Heart left ventricle (tissue), 16 donors: ENCODE measurements around the gene CPA1. TPM values are rescaled to one million over a fixed set of nuclear protein-coding genes. Genes with fewer than 3 reads are reported as not detected.

ENCODE experiments used
- ATAC-seq, 4 donors: fragments of 200-7000 bp; cut with Tn5 transposase; one replicate each; pipeline ENCODE4 v1.9.1; 2020 to 2022; ENCODE audit warnings: moderate library complexity in 4 of 4, mild to moderate bottlenecking in 3 of 4, moderate number of reproducible peaks in 1 of 4
- DNase-seq, 5 donors: peaks; one replicate each; pipeline ENCODE4 v3.0.0-alpha.2; 2020
- H3K27ac ChIP-seq, 12 donors: fragments of 200-600 bp; sonication (generic) in 4 of 12; one replicate each; pipeline versions ENCODE4 v1.5.0 to v1.8.0; 2016 to 2022; ENCODE audit warnings: mild to moderate bottlenecking in 2 of 12
- H3K27me3 ChIP-seq, 9 donors: fragments of 200-600 bp; sonication (generic) in 2 of 9; one replicate each; pipeline versions ENCODE4 v1.5.1 to v1.8.0; 2016 to 2022; ENCODE audit warnings: mild to moderate bottlenecking in 3 of 9
- H3K36me3 ChIP-seq, 9 donors: fragments of 200-600 bp; sonication (generic) in 2 of 9; one replicate each; pipeline versions ENCODE4 v1.5.0 to v1.8.0; 2018 to 2022; ENCODE audit warnings: mild to moderate bottlenecking in 2 of 9
- H3K4me1 ChIP-seq, 12 donors: fragments of 200-600 bp; sonication (generic) in 4 of 12; one replicate each; pipeline versions ENCODE4 v1.5.0 to v1.8.0; 2016 to 2022; ENCODE audit warnings: mild to moderate bottlenecking in 3 of 12
- H3K4me3 ChIP-seq, 12 donors: fragments of 200-600 bp; sonication (generic) in 4 of 12; one replicate each; pipeline versions ENCODE4 v1.5.0 to v1.8.0; 2017 to 2022; ENCODE audit warnings: mild to moderate bottlenecking in 9 of 12, moderate library complexity in 4 of 12
- H3K9me3 ChIP-seq, 12 donors: fragments of 200-600 bp; sonication (generic) in 4 of 12; one replicate each; pipeline versions ENCODE4 v1.5.0 to v1.8.0; 2016 to 2022; ENCODE audit warnings: mild to moderate bottlenecking in 1 of 12
- CTCF ChIP-seq, 12 donors: fragments of 200-600 bp; sonication (generic) in 4 of 12; IDR thresholded peaks; one replicate each; pipeline versions ENCODE4 v1.5.0 to v1.8.0; 2018 to 2022; ENCODE audit warnings: antibody characterized with exemption in 12 of 12, mild to moderate bottlenecking in 5 of 12
- POLR2A ChIP-seq, 2 donors: fragments of 450-650 bp; IDR thresholded peaks; one replicate each; pipeline ENCODE4 v1.6.1; 2017; ENCODE audit warnings: antibody characterized with exemption in 2 of 2, mild to moderate bottlenecking in 2 of 2, moderate library complexity in 2 of 2
- WGBS, 4 donors: extraction: QIAGEN DNeasy Blood & Tissue Kit in 2 of 4; methylation state at CpG; one replicate each; pipeline versions ENCODE4 v1.1.5 to v1.1.7; 2013 to 2018; 5-methylcytosine and 5-hydroxymethylcytosine counted together
- intact Hi-C, 10 donors: fragments of 100-400 bp; cut with DNase I; formaldehyde crosslinking; loops; one replicate each; pipeline versions ENCODE4 v1.11.1 to v1.14.2; 2022
- polyA plus RNA-seq, 2 donors: library from polyadenylated mRNA; stranded (reverse); fragments of 200-250 nt; gene quantifications; one replicate each; pipeline ENCODE4 v1.2.3, GENCODE V29; 2013
- total RNA-seq, 9 donors: library from RNA; depleted of rRNA in 2 of 9; stranded (reverse); fragments of >200 nt in 2 of 9; fragmentation: NEBNext Ultra II Directional in 3 of 9; extraction: Animal tissue kit (Norgen Biotek cat#: 25700) in 3 of 9; gene quantifications; one replicate each; pipeline versions ENCODE4 v1.1.0 to v1.2.4, GENCODE V29; 2016 to 2023
- donor health status: ischemic (EF 13 %, LVEDD 7.1; RV severe dilation, severe dysfunction).
- donor health status: healthy with polysubstance abuse.
- donor health status: DM: no; HTN: yes; CAD: no.
- donor health status: DM: no; HTN: no; CAD: no.
- donor health status: ischemic (EF 25% LVEDD 6.9; RV normal size, moderate dysfunction).
- donor health status: ischemic (EF 25% LVEDD 5.7; RV mildly dilated, moderate dysfunction).
- donor health status: healthy.
- donor health status: DM: yes; HTN: yes; CAD: no.
- donor health status: ischemic (EF 35%, LVEDD 5.7; RV mildly dilated, moderate dysfunction).
- donor health status: nonischemic (EF 11% LVEDD 7.7; RV severe dilation, severe dysfunction).
- donor health status: DM: yes; HTN: yes; CAD: no.
- donor health status: PGD.
- donor health status: ischemic (EF 29% LVEDD 5.4; RV normal size, mild dysfunction).
- donor health status: nonischemic (EF 23%, LVEDD 6.1; RV moderate dilation, normal function).

The CPA1 gene
- total and polyA plus RNA-seq, 11 donors = 0.29 to 3.8 (median 3.0) TPM; not detected in 5

GRCh38 chr7:130430115-130430514, 49.8 kb downstream of the CPA1 start:
- ATAC-seq = no peak
- WGBS, 4 donors = 31 to 43% (median 35%) methylated on average over 1 of the region's 1 CpG

DNA sequence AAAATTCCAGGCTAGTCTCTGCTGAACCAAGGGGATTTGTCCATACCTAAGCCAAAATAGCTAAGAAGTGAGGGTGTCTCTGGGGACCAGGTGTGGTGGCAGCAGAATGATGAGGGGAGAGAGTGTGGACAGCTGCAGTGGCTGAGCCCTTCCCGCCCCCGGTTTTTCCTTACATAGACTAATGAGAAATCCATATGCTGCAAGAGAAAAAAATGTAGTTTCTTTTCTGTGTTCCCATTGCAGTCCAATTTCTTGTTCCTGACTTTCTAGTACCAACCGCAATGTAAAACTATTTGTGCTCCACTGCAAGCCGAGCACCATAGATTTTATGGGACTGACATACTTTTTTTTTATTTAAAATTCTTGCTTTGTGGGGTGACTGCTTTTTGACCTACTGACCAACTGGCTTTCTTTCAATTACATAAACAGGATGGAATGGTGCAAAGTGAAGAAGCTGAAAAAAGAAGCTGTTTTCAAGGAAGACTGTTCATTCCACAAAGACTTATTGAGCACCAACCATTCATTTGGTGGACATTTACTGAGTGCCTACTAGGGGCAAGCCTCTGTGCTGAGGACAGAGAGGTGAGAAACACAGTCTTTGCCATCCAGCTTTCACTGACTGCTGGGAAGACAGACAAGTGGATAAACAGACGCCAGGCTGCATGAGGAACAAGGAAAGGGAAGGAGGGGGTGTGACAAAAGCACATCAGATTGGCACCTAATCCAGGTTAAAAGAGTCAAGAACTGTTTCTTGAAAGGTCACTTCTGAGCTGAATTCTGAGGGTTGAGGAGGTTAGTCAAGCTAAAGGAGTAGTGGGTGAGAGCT, 50.8 kb downstream of the CPA1 start:
- H3K36me3 ChIP-seq = no peaks in the 10 kb centered on the region
- DNase-seq (peak in 3 of 5 donors; percentile 34 to 55 (median 35)), ATAC-seq (peak in 3 of 4 donors; percentile 13 to 86 (median 71))
- H3K4me1 ChIP-seq = peaks cover 0 to 42% (median 13%) of the 10 kb centered on the region in 12 donors
- peak overlapping the region in 10 of 12 donors; percentile 7 to 42 (median 16) for H3K4me3 ChIP-seq
- TF ChIP-seq POLR2A (IDR thresholded peaks at IDR 0.05) = no peak
- TF ChIP-seq CTCF (IDR thresholded peaks at IDR 0.05) = no peak
- no peaks in the 10 kb centered on the region for H3K27me3 ChIP-seq
- intact Hi-C loops = loop anchor here in 1 of 10 donors (5.0 kb wide), 1 partner anchor 236 kb away; the partner anchor contains the start of gene COPG2
- 33 to 49% (median 36%) methylated on average over 5 of the region's 5 CpGs for whole genome bisulfite sequencing, 4 donors
- H3K27ac ChIP-seq = peak overlapping the region; percentile 11 to 61 (median 41)
- H3K9me3 ChIP-seq = no peaks in the 10 kb centered on the region

More at GRCh38 chr7:130430115-130430514, 49.8 kb downstream of the CPA1 start:
- Histone ChIP-seq H3K36me3 (no peaks in the 10 kb centered on the region), H3K27me3 (no peaks in the 10 kb centered on the region), H3K9me3 (no peaks in the 10 kb centered on the region), H3K27ac (peak overlapping the region in 11 of 12 donors; percentile 11 to 61 (median 41)), H3K4me1 (peaks cover 0 to 39% (median 13%) of the 10 kb centered on the region in 12 donors), H3K4me3 (peak overlapping the region in 8 of 12 donors; percentile 7 to 42 (median 21))
- DNase-seq = no peak
- intact Hi-C loops = loop anchor here in 1 of 10 donors (5.0 kb wide), 1 partner anchor 237 kb away; the partner anchor contains the start of gene COPG2
- TF ChIP-seq CTCF (IDR thresholded peaks at IDR 0.05) = no peak
- TF ChIP-seq POLR2A (IDR thresholded peaks at IDR 0.05) = no peak

DNA sequence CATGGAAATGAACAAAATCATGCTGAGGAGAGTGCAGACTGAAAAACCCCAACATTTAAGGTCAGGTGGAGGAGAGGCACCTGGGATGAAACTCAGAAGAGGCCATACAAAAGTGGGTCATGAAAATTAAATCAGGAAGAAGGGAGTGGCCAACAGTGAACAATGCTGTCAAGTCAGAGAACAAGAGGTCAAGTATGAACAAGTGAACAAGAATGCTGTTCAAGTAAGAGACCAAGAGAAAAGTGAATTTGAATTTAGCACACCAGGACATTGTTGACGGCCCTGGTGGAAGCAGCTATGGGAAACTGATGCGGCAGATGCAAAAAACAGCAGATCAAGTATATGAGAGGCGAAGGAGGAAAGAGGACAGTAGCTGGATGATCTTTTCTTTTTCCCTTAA, 52.6 kb downstream of the CPA1 start:
- DNase-seq (no peak), ATAC-seq (no peak)
- Histone ChIP-seq H3K36me3 (no peaks in the 10 kb centered on the region), H3K27me3 (no peaks in the 10 kb centered on the region), H3K27ac (no peak overlapping the region), H3K4me1 (peaks cover 0 to 42% (median 13%) of the 10 kb centered on the region in 12 donors), H3K9me3 (no peaks in the 10 kb centered on the region), H3K4me3 (no peak overlapping the region)
- no peak for TF ChIP-seq POLR2A (IDR thresholded peaks at IDR 0.05)
- no peak for TF ChIP-seq CTCF (IDR thresholded peaks at IDR 0.05)
- WGBS, 4 donors = 53 to 75% (median 63%) methylated on average over 3 of the region's 3 CpGs
- intact Hi-C loops = loop anchor here in 1 of 10 donors (5.0 kb wide), 1 partner anchor 234 kb away; the partner anchor contains the start of gene COPG2

GRCh38 chr7:130433301-130433700, 53.0 kb downstream of the CPA1 start:
- no peaks in the 10 kb centered on the region for H3K27me3 ChIP-seq
- H3K9me3 ChIP-seq = no peaks in the 10 kb centered on the region
- WGBS, 4 donors = 84 to 97% (median 90%) methylated on average over 1 of the region's 1 CpG
- H3K4me1 ChIP-seq = peaks cover 0 to 42% (median 13%) of the 10 kb centered on the region in 12 donors
- no peak overlapping the region for H3K4me3 ChIP-seq
- peak overlapping the region in 1 of 12 donors; percentile 9 for H3K27ac ChIP-seq
- intact Hi-C loops = loop anchor here in 1 of 10 donors (5.0 kb wide), 1 partner anchor 234 kb away; the partner anchor contains the start of gene COPG2
- no peaks in the 10 kb centered on the region for H3K36me3 ChIP-seq
- ATAC-seq = no peak
- TF ChIP-seq CTCF (IDR thresholded peaks at IDR 0.05) = no peak
- no peak for TF ChIP-seq POLR2A (IDR thresholded peaks at IDR 0.05)
- DNase-seq = no peak
